ENCODE results near the gene ARSH. TPM values are rescaled to one million over a fixed set of nuclear protein-coding genes. Genes with fewer than 3 reads are reported as not detected.

ARSH gene
- total and polyA plus RNA-seq, 12 donors: not detected

GRCh38 chrX:3066555-3066954 is 60.2 kb downstream of the ARSH start:
- intact Hi-C loops (cut with DNase I): no loop called here
- DNase-seq: peak; percentile 11 to 20
- H3K9me3 ChIP-seq: peaks cover 0 to 6% (median 0%) of the 10 kb centered on the region in 11 donors
- no peak overlapping the region for H3K27ac ChIP-seq
- H3K4me3 ChIP-seq: no peak overlapping the region
- WGBS, 2 donors: 5 to 11% methylated on average over 9 of the region's 9 CpGs
- TF ChIP-seq CTCF (IDR thresholded peaks at IDR 0.05): no peak
- H3K36me3 ChIP-seq: no peaks in the 10 kb centered on the region
- no peaks in the 10 kb centered on the region for H3K27me3 ChIP-seq
- peak in 3 of 8 donors; percentile 34 to 74 (median 37) for ATAC-seq
- H3K4me1 ChIP-seq: peaks cover 0 to 9% (median 0%) of the 10 kb centered on the region in 9 donors

DNA sequence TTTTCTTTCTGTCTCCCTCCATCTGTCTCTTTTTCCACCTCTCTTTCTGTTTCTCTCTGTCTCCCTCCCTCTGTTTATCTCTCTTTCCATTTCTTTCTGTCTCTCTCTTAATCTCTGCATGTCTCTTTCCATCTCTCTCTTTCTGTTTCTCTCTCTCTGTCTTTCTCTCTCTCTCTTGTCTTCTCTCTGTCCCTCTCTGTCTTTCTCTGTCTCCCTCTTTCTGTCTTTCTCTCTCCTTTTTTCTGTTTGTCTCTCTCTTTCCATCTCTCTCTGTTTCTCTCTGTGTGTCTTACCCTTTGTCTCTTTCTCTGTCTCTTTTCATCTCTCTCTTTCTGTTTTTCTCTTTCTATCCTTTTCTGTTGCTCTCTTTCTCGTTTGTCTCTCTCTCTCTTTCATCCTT is 69.6 kb downstream of the ARSH start:
- H3K4me1 ChIP-seq: no peaks in the 10 kb centered on the region
- intact Hi-C loops (cut with DNase I): loop anchor here in 1 of 10 donors (1.0 kb wide), 1 partner anchor 17 kb away; no protein-coding TSS in a partner anchor

DNA sequence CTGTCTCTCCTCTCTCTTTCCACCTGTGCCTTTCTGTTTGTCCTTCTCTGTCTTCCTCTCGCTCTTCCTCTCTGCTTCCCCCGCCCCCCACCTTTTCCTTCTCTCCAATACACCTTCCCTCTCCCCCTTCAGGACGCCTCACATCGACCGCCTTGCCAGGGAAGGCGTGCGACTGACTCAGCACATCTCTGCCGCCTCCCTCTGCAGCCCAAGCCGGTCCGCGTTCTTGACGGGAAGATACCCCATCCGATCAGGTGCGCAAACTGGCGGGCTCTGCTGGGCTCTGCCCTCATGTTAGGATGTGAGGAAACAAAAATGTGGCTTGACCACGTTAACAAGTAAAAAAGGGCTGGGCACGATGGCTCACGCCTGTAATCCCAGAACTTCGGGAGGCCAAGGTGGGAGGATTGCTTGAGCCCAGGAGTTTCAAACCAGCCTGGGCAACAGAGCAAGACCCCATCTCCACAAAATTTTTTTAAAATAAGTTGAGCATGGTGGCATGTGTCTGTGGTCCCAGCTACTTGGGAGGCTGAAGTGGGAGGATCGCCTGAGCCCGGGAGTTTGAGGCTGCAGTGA is 70.2 kb downstream of the ARSH start:
- Histone ChIP-seq H3K9me3 (no peaks in the 10 kb centered on the region), H3K27me3 (peaks cover 0 to 28% (median 0%) of the 10 kb centered on the region in 7 donors), H3K4me1 (no peaks in the 10 kb centered on the region), H3K4me3 (no peak overlapping the region), H3K36me3 (no peaks in the 10 kb centered on the region), H3K27ac (no peak overlapping the region)
- ATAC-seq: no peak
- no peak for TF ChIP-seq CTCF (IDR thresholded peaks at IDR 0.05)
- 43 to 48% methylated on average over 21 of the region's 21 CpGs for WGBS, 2 donors
- intact Hi-C loops (cut with DNase I): no loop called here
- no peak for DNase-seq

More for the DNA sequence above, 69.6 kb downstream of the ARSH start:
- ATAC-seq (no peak), DNase-seq (no peak)
- Histone ChIP-seq H3K27me3 (peaks cover 0 to 28% (median 0%) of the 10 kb centered on the region in 7 donors), H3K36me3 (no peaks in the 10 kb centered on the region), H3K4me3 (no peak overlapping the region), H3K27ac (no peak overlapping the region), H3K9me3 (no peaks in the 10 kb centered on the region)
- TF ChIP-seq CTCF (IDR thresholded peaks at IDR 0.05): no peak
- WGBS, 2 donors: 21 to 29% methylated on average over 1 of the region's 1 CpG

Other genes starting within 250 kb of the ARSH start
- gene GYG2, start 177.6 kb upstream of the ARSH start, total RNA-seq: 1 to 10 TPM in 6 of 10 donors, under 1 TPM in 4; 0.32 to 6.8 (median 1.1) TPM
- gene GYG2, start 177.6 kb upstream of the ARSH start, polyA plus RNA-seq: 1 to 10 TPM in 1 of 2 donors, under 1 TPM in 1; 0.73 to 1.3 TPM
- 10 to 100 TPM in 4 of 10 donors, 1 to 10 TPM in 6; 4.6 to 19.0 (median 8.8) TPM for gene ARSD, start 77.2 kb upstream of the ARSH start, total RNA-seq
- 1 to 10 TPM; 4.2 to 5.8 TPM for gene ARSD, start 77.2 kb upstream of the ARSH start, polyA plus RNA-seq
- gene ARSF, start 34.9 kb downstream of the ARSH start, total RNA-seq: not detected
- not detected for gene ARSF, start 34.9 kb downstream of the ARSH start, polyA plus RNA-seq

Data from heart right ventricle (tissue), 16 donors.